Ammon's horn (tissue), 1 donor: ENCODE data around the gene CUX1.
"Not testable (repeated sequence)": the region's sequence is repeated elsewhere in the genome, so short reads cannot be mapped to it uniquely, and the experiment has no call there.

ENCODE experiments used
- DNase-seq: peaks from one replicate; pipeline ENCODE4 v3.0.0-alpha.2; 2016; ENCODE audit warnings: low spot score

The CUX1 gene

DNA sequence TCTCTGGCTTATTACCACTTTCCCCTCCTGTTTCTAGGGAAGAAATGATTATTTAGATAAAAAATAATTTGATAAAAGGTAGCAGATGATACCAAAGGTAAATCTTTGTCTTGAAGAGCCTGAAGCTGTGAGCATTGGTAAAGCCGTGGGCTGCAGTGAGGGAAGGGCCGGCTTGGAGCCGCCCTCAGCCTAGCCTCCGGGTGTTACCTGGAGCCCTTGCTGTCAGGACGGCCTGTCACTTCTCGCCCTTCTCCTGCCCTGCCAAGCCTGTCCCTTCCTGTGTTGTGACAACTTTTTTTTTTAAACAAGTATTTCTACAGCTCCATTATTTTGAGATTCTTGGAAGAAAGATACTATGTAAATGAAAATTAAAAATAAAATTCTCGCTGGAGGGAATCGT lies 7.0 kb downstream of the CUX1 start:
- DNase-seq = no peak

DNA sequence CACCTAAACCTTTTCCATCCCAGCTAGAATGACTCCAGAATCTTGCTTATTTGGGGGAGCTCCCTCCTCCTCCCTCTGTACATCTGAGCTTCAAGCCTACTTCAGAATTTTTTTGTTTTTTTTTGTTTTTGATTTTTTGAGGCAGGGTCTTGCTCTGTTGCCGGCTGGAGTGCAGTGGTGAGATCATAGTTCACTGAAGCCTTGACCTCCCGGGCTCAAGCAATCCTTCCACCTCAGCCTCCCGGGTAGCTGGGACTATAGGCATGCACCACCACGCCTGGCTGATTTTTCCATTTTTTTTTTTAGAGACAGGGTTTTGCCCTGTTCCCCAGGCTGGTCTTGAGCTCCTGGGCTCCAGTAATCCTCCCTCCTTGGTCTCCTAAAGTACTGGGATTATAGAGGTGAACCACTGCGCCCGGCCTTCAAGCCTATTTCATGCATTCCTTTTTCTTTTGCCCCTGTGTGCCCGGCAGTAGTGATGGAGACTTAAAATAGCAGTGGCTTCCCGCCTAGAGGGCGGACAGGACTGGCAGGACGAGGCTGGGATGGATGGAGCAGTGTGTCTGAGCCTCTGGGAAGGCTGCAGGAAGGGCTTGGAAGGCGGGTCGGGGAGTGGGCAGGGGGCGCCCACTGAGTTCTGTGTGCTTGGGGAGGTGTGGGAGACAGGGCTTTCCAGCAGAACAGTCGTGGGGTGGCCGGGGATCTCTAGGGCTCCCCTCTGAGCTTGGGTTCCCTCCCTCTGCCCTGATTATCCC lies 8.8 kb downstream of the CUX1 start:
- no peak for DNase-seq

DNA sequence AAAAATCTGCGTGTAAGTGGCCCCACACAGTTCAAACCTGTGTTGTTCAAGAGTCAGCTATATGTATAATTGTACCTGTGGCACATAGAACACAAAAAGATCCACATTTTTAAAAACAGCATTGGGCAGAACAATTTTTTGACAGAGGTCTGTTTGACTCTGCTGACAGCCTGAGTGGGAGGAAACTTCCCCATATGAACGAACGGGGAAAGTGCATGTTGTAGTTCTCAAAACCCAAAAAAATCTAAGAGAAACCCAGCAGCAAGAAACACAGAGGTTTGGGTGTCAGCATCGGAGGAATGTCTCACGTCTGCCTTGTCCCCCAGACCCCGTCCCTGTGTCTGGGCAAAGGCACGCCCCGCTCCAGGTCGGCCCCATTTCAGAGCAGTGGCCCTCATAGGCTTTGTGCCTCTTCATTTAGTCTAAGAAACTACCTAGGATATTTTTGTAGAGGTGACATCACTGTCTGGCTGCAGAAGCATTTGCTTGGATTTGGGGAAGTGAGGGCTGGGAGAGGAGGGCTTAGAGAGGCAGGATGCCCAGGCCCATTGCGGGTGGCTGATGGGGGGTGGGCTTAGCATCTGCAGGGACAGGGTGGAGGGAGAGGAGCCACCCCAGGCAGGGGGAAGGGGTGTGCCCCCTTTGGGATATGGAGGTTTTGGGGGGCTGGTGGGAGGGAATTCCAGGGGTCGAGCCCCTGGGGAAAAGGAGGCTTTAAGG lies 11.0 kb downstream of the CUX1 start:
- DNase-seq = no peak

DNA sequence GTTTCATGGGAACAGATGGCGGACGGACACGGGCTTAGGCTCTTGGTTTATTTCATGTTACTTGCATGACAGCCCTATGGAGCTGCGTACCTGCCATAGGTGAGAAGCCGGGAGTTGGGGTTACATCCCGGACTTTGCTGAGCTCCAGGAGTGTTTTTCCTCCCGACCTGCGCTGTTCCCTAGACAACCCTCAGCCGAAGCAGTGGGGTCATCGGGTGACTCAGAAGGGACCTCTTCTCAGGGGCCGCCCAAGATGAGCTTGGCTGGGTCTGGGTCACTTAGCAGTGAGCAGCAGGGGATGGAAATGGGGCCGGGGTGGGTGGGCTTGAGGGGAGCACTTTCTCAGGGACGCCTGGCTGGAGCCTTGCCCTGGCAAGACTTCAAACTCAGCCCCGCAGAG lies 11.9 kb downstream of the CUX1 start:
- DNase-seq = no peak

DNA sequence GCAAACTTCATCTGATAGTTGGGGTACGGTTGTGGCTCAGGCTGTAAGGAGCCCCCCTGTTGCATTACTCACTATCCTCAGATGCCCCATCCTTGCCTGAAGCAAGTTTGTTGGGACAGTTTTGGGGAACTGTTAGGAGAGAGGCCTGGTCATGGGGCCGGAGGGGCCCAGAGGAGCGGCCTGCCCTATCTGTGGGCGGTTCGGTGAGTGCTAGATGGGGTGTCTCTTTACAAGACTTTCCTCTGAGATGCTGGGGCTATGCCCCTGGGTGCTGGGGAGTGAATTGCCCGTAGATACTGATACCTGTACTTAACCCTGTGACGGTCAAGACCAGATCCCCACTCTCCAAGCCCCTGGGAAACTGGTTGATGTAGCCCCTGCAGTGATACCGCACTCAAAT lies 12.4 kb downstream of the CUX1 start:
- no peak for DNase-seq

DNA sequence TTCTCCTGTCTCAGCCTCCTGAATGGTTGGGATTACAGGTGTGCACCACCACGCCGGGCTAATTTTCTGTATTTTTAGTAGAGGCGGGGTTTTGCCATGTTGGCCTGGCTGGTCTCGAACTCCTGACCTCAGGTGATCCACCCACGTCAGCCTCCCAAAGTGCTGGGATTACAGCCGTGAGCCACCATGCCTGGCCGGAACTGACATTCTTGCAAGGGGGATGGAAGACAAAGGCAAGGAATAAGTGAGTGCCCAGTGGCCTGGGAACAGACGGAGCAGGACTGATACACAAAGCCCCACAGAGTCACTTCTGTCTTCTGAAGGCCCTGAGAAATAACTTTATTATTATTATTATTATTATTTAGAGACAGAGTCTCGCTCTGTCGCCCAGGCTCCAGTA lies 14.0 kb downstream of the CUX1 start:
- not testable (repeated sequence) for DNase-seq

DNA sequence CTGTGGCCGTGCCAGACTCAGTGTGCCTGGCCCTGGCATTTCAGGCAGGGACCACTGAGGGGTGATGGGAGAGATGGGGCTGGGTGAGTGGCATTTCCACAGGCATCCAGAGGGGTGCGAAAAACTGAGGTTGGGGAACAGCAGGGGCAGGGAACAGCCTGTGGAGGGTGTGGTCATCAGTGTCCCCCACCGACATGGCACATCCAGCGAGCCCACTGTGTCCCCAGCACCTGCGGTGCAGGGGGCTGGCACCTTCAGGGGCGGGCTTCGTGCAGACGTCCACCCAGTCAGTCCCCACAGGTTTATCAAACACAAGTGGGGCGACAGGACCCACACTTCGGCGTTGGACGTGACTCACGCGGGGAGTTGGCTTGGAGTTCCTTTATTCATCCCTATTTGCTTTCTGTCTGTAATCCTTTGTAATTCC lies 14.8 kb downstream of the CUX1 start:
- no peak for DNase-seq

DNA sequence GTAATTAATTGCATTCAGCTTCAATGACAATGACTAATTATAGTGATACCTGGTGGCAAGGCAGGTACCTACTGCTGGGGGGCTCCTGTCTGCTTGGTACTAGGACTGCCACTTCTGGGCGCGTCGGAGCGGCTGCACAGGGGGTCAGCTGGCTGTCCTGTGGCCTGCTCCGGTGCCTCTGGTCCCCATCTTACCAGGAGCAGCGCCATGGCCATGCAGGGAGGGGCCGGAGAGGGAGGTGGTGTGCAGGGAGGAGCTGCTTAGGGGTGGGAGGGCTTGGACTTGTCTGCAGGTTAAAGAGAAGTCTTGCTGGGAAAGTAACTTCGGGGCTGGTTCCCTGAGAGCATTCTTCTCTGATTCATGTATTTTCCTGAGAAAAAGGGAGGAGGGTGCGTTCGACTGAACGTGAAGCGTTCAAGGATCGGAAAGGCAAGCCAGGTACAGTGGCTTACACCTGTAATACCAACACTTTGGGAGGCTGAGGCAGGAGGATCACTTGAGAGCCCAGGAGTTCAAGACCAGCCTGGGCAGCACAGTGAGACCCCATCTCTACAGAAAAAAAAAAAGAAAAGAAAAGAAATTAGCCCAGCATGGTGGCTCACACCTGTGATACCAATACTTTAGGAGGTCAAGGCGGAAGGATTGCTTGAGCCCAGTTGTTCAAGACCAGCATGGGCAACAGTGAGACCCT lies 15.4 kb downstream of the CUX1 start:
- no peak for DNase-seq

DNA sequence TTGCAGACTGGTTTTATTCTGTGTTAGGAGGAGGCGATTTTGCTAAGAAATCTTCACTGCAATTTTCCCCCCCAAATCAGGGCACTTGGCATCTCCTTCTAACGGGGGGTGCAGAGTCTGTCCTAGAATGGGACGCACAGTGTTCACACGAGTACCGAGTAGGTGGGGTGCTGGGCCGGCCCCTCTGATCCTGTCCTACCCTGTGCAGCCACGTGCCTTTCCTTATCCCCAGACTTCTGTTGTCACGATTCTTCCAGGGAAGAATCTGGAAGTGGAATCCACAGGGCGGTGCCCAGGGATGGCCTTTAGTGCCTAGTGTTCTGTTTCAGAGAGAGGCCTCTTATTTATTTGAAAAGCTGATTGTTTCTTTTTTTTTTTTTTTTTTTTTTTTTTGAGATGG lies 16.4 kb downstream of the CUX1 start:
- no peak for DNase-seq

DNA sequence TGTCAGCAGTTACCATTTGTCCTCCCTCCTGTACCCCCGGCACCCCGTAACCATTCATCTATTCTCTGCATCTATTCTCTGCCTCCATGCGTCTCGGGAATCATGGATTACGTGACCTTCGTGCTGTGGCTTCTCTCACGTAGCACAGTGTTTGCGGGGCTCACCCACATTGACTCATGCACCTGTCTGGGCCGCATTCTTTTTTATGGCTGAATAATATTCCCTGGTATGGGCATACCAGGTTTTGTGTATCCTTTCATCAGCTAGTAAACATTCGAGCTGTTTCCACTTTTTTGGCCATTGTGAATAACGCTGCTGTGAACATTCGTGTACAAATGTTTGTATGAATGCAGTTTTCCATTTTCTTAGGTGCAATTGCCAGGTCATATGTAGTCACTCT lies 17.7 kb downstream of the CUX1 start:
- no peak for DNase-seq

DNA sequence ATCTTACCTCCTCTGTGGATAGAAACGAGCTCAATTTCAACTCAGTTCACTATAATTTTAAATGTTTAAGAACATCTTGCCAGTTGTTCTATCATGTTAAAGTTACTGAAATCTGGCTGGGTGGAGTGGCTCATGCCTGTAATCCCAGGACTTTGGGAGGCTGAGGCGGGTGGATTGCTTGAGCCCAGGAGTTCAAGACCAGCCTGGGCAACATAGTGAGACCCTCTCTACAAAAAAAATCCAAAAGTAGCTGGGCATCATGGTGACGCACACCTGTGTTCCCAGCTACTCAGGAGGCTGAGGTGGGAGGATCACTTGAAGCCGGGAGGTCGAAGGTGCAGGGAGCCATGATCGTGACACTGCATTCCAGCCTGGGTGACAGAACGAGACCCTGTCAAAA lies 20.0 kb downstream of the CUX1 start:
- not testable (repeated sequence) for DNase-seq

DNA sequence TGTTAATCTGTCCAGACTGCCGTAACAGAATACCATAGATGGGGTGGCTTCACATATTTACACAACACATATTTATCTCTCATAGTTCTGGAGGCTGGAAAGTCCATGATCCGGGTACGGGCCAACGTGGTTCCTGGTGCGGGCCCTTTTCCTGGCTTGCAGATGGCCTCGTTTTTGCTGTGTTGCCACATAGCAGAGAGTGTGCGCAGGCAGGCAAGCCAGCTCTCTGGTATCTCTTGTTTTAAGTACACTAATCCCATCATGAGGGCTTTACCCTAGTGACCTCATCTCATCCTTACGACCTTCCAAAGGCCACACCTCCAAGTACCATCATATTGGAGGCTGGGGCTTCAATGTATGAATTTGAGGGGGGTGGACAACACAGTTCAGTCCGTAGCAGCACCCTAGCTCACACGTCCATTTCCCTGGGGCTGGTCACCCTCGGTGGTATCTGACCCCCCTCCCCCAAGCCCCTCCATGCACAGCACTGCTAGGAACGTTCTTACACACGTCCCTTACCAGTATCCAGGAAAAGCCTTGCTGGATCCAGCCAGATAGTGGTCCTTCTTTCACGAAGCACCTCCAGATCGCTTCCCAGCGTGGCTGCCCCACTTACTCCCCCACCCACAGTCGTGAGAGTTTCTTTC lies 21.5 kb downstream of the CUX1 start:
- no peak for DNase-seq

DNA sequence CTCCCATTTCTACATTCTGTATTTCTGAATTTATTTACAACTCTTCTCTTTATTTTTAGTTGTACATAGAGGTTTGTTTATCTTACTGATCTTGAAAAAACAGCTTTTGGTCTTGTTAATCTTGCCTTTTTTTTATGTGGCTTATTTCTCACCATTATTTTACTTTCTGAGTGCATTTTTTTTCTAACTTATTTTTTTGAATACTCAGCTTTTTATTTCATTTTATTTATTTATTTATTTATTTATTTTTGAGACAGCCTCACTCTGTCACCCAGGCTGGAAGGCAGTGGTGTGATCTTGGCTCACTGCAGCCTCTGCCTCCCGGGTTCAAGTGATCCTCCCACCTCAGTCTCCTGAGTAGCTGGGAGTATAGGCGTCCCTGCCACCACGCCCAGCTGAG lies 23.9 kb downstream of the CUX1 start:
- DNase-seq = no peak

DNA sequence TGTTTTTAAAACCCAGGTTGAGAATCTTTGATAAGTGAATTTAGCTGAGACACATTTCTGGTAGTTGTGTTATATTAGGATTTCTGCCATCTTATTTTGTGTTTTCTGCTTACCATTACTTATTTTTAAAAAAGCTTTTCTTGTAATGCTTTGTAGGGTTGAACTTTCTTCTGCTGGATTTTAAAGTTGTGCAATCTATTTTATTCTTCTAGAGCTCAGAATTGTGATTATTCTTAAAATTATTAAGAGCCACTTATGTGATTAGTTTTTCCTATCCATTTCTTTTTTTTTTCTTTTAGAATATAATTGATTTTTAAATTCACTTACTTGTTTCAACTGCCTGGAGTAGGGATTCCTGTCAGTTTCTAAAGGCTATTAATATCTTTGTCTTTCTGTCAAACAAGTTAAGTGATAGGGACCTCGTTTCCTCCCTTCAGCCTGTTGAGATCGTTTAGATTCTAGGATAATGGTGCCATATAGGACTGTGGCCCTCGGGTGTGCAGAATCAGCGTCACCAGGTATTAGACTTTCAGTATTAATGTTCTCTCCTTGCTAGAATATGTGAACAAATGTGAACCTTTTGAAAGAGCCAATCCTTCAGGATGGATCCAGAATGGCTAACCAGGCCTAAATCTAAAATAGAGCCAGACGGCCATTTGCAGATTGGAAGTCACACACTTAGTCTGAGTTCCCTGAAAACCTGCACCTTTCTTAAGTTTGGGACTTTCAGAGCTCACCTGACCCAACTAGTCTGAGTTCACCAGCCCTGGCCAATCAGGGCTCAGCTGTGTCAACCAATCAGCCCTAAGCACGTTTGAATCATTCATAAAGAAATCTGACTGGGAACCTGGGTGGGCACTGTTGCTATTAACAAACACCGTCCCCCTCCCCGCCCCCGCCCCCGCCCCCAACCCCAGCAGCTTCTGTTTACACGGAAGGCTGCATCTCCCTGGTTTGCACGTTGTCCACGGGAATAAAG lies 26.2 kb downstream of the CUX1 start:
- DNase-seq = no peak

DNA sequence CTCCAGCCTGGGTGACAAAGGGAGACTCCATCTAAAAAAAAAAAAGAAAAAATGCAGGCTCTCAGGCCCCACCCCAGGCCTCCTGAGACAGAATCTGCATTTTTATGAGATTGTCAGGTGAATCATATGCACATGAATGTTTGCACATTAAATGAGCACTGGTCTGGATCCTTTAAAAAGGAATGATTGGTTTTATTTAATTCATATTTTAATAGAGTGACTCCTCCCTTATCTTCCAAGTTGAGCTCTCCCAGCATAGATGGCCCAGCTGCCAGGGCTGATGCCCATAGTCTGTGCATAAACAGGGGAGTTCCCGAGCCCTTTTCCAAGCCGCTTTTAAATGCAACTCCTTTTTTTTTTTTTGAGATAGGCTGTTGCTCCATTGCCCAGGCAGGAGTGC lies 28.5 kb downstream of the CUX1 start:
- no peak for DNase-seq

DNA sequence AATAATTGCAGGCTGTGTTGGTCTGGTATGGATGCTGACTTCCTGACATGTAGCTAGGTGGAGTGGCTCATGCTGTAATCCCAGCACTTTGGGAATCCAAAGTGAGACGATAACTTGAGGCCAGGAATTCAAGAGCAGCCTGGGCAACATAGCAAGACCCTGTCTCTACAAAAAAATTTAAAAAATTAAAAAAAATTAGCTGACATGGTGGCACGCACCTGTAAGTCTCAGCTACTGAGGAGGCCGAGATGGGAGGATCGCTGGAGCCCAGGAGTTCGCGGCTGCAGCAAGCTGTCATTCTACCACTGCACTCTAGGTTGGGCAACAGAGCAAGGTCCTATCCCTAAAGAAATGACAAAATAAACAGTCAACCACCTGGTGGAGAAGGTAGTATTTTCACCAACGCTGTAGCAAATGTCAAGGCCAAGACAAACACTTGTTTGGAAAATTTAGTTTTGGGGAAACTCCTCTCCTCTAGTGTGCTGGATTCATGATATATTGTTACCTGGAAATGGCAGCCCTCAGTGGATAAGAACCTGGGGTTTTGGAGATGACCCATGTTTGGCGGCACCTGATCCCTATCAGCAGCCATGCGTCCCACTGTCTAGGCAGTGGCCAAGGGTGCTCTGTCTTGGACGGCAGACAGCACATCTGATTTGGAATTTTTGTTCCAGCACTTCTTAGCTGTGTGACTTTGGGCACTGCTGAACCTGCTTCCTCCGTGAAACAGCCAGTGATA lies 29.5 kb downstream of the CUX1 start:
- no peak for DNase-seq

DNA sequence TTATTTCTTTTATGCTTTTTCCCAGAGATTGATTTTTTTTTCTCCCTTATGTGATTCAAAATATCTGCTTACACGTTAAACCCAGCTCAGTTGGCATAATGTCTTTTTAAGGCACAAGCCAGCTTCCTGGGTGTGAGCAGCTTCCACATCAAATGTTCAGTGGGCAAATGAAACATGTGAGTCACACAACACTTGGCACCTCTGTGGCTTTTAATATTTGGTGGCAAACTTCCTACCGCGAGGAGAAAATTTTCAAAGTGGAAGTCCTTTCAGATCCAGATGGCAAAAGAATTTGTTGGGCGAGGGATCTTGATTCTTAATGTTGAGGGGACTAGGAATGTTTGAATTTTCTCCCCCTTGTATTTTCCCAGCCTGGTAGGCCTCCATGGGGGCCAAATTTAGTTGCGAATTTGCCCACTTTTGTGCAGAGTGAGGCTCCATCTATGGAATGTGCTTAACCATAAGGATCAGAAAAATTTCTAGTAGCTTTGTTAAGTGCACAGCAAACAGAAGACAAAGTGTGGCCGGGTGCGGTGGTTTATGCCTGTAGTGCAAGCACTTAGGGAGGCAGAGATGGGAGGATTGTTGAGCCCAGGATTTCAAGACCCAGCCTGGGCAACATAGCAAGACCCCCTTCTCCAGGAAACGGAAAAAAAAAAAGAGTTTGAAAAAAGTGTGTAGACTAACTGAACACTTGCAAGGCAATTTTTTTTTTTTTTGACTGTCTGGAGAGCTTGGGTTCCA lies 31.0 kb downstream of the CUX1 start:
- DNase-seq = peak; percentile 16

DNA sequence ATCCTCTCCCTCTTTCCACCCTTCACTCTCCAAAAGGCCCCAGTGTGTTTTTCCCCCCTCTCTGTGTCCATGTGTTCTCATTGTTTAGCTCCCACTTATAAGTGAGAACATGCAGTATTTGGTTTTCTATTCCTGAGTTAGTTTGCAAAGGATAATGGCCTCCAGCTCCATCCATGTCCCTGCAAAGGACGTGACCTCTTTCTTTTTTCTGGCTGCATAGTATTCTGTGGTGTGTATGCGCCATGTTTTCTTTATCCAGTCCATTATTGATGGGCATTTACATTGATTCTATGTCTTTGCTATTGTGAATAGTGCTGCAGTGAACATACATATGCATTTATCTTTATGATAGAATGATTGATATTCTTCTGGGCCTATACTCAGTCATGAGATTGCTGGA lies 31.9 kb downstream of the CUX1 start:
- not testable (repeated sequence) for DNase-seq

DNA sequence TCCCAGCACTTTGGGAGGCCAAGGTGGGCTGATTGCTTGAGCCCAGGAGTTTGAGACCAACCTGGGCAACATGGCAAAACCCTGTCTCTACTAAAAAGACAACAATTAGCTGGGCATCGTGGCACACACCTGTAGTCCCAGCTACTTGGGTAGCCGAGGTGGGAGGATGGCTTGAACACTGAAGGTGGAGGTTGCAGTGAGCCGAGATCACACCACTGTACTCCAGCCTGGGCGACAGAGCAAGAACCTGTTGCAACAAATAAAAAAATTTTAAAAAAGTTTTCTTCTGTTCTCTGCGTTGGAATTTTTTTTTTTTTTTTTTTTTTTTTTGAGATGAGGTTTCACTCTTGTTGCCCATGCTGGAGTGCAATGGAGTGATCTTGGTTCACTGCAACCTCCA lies 34.9 kb downstream of the CUX1 start:
- DNase-seq = not testable (repeated sequence)

DNA sequence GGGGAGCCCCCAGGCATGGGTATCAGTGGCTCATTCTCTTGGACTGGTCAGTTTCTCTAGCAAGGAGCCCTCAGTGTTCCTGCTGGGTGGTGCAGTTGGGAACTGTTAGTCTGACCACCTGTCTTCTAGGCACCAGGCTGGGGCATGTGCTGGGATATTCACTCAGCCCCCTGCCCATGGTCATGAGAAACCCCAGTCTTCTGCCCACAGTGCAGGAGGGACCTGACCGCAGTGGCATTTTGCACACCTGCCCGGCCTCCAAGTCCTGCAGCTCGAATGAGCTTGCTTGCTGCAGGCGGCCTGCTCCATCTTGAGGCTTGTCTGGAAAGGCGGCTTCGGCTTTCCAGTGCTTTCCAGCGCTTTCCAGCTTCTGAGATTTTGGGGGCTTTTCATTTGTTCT lies 36.3 kb downstream of the CUX1 start:
- DNase-seq = no peak
